H1 (cell line): ENCODE data around the gene HSPD1. TPM values are rescaled to one million over a fixed set of nuclear protein-coding genes. Genes with fewer than 3 reads are reported as not detected.

Experiments used
- CTCF ChIA-PET: fragments of 300-600 bp; sonication (Branson Sonifier 250); formaldehyde crosslinking; loops from one replicate; lab custom pipeline; 2021; ENCODE audit not compliant: partially characterized antibody; lab: Charles Lee
- POLR2A ChIA-PET: fragments of 300-600 bp; sonication (Branson Sonifier 250); formaldehyde crosslinking; loops from one replicate; lab custom pipeline; 2021; ENCODE audit warnings: inconsistent platforms; ENCODE audit not compliant: partially characterized antibody; lab: Charles Lee
- DNase-seq, 2 experiments: peaks; one replicate each; pipeline versions ENCODE4 v3.0.0 to v3.0.0-alpha.2; 2010 to 2022; ENCODE audit warnings: low spot score in 2 of 2, low read depth in 1 of 2, mixed read lengths in 1 of 2
- FAIRE-seq: peaks from 2 replicates; lab custom pipeline; 2011; peaks lifted over from hg19 to GRCh38; lab: Jason Lieb, UNC
- H2AFZ ChIP-seq: 2 replicates; pipeline ENCODE4 v1.8.1; 2012; ENCODE audit warnings: low read length, inconsistent platforms
- H2AK5ac ChIP-seq: 2 replicates; pipeline ENCODE4 v1.6.1; 2013; ENCODE audit warnings: low read depth, low read length
- H2BK120ac ChIP-seq: replicated peaks from 2 replicates; pipeline ENCODE3; 2013; ENCODE audit warnings: low read depth, low read length, inconsistent platforms
- H2BK12ac ChIP-seq: 2 replicates; pipeline ENCODE4 v1.6.1; 2013; ENCODE audit warnings: low read depth, low read length
- H2BK15ac ChIP-seq: 2 replicates; pipeline ENCODE4 v1.6.1; 2013; ENCODE audit warnings: low read length
- H2BK20ac ChIP-seq: 2 replicates; pipeline ENCODE4 v1.6.1; 2013; ENCODE audit warnings: low read length
- H2BK5ac ChIP-seq: 2 replicates; pipeline ENCODE4 v1.6.1; 2013; ENCODE audit warnings: low read depth, low read length
- H3K14ac ChIP-seq: 2 replicates; pipeline ENCODE4 v1.6.1; 2013; ENCODE audit warnings: inconsistent platforms; ENCODE audit not compliant: insufficient read length
- H3K18ac ChIP-seq: 2 replicates; pipeline ENCODE4 v1.6.1; 2013; ENCODE audit warnings: low read length; ENCODE audit errors: extremely low read depth
- H3K23ac ChIP-seq: 2 replicates; pipeline ENCODE4 v1.6.1; 2013; ENCODE audit warnings: inconsistent platforms; ENCODE audit not compliant: insufficient read length
- H3K23me2 ChIP-seq: 2 replicates; pipeline ENCODE4 v1.6.1; 2013; ENCODE audit warnings: low read depth, low read length
- H3K27ac ChIP-seq: 2 replicates; pipeline ENCODE4 v1.6.1; 2011; ENCODE audit warnings: low read depth, low read length, inconsistent platforms
- H3K27me3 ChIP-seq, 4 experiments: replicated peaks in 1 of 4; 1 replicate in 1 of 4; 2 replicates in 3 of 4; pipeline versions ENCODE4 v1.6.1 to v1.8.1; 2011 to 2013; ENCODE audit warnings: low read length in 3 of 4, mild to moderate bottlenecking in 3 of 4, inconsistent platforms in 2 of 4, mixed read lengths in 2 of 4, moderate library complexity in 1 of 4; ENCODE audit not compliant: control insufficient read depth in 3 of 4, insufficient read depth in 3 of 4; ENCODE audit errors: extremely low read depth in 1 of 4
- H3K36me3 ChIP-seq, 4 experiments: 2 replicates each; pipeline versions ENCODE4 v1.6.1 to v1.8.1; 2011 to 2013; ENCODE audit warnings: mild to moderate bottlenecking in 4 of 4, low read length in 3 of 4, moderate library complexity in 2 of 4, control low read depth in 1 of 4, inconsistent platforms in 1 of 4; ENCODE audit not compliant: insufficient read depth in 4 of 4, control insufficient read depth in 2 of 4
- H3K4ac ChIP-seq: replicated peaks from 2 replicates; pipeline ENCODE3; 2013; ENCODE audit warnings: low read length, low read depth, mixed read lengths, inconsistent platforms; ENCODE audit not compliant: insufficient read length
- H3K4me1 ChIP-seq, 4 experiments: replicated peaks in 1 of 4; 1 replicate in 1 of 4; 2 replicates in 3 of 4; pipeline versions ENCODE4 v1.6.1 to v1.8.1; 2011 to 2013; ENCODE audit warnings: low read length in 3 of 4, inconsistent platforms in 2 of 4, mixed read lengths in 1 of 4; ENCODE audit not compliant: insufficient read depth in 4 of 4, control insufficient read depth in 3 of 4
- H3K4me2 ChIP-seq, 2 experiments: 2 replicates each; pipeline versions ENCODE4 v1.6.1 to v1.8.1; 2011 to 2013; ENCODE audit warnings: low read depth in 2 of 2, low read length in 2 of 2, control low read depth in 1 of 2, inconsistent platforms in 1 of 2, mild to moderate bottlenecking in 1 of 2; ENCODE audit not compliant: insufficient read depth in 1 of 2
- H3K4me3 ChIP-seq, 4 experiments: fragments of 200-600, 300-600 bp in 1 of 4; sonication (generic), shearing (Covaris generic), sonication (Bioruptor Twin) in 1 of 4; 2 replicates each; pipeline versions ENCODE4 v1.5.1 to v1.8.1; 2011 to 2016; ENCODE audit warnings: low read length in 4 of 4, low read depth in 3 of 4, control low read depth in 2 of 4, inconsistent platforms in 2 of 4, mild to moderate bottlenecking in 2 of 4, mixed read lengths in 1 of 4, moderate library complexity in 1 of 4; ENCODE audit not compliant: insufficient read depth in 2 of 4; ENCODE audit errors: extremely low read depth in 1 of 4
- H3K56ac ChIP-seq: replicated peaks from 2 replicates; pipeline ENCODE3; 2013; ENCODE audit warnings: low read depth, mild to moderate bottlenecking, mixed read lengths, low read length, inconsistent platforms; ENCODE audit not compliant: insufficient read length
- H3K79me1 ChIP-seq: 2 replicates; pipeline ENCODE4 v1.6.1; 2013; ENCODE audit warnings: low read depth, low read length, control low read depth
- H3K79me2 ChIP-seq, 2 experiments: 2 replicates each; pipeline versions ENCODE4 v1.6.1 to v1.8.1; 2012 to 2013; ENCODE audit warnings: low read length in 2 of 2, mild to moderate bottlenecking in 2 of 2, inconsistent platforms in 1 of 2; ENCODE audit not compliant: insufficient read depth in 2 of 2, control insufficient read depth in 1 of 2
- H3K9ac ChIP-seq, 4 experiments: replicated peaks in 1 of 4; 1 replicate in 1 of 4; 2 replicates in 3 of 4; pipeline versions ENCODE4 v1.6.1 to v1.8.1; 2011 to 2013; ENCODE audit warnings: low read depth in 3 of 4, low read length in 3 of 4, control low read depth in 2 of 4, mild to moderate bottlenecking in 2 of 4, moderate library complexity in 2 of 4, inconsistent platforms in 1 of 4; ENCODE audit errors: extremely low read depth in 1 of 4
- H3K9me3 ChIP-seq, 2 experiments: 2 replicates each; pipeline versions ENCODE4 v1.6.1 to v1.8.1; 2012 to 2013; ENCODE audit warnings: mild to moderate bottlenecking in 2 of 2, moderate library complexity in 2 of 2, control low read depth in 1 of 2, inconsistent platforms in 1 of 2, low read depth in 1 of 2, low read length in 1 of 2, mixed read lengths in 1 of 2; ENCODE audit not compliant: insufficient read depth in 2 of 2
- H4K20me1 ChIP-seq, 2 experiments: replicated peaks in 1 of 2; 2 replicates each; pipeline versions ENCODE3 to v1.8.1; 2011 to 2013; ENCODE audit warnings: inconsistent platforms in 2 of 2, low read length in 2 of 2, mild to moderate bottlenecking in 1 of 2; ENCODE audit not compliant: insufficient read depth in 2 of 2, control insufficient read depth in 1 of 2
- H4K5ac ChIP-seq: 2 replicates; pipeline ENCODE4 v1.6.1; 2013; ENCODE audit warnings: low read length, low read depth, mixed read lengths, inconsistent platforms; ENCODE audit not compliant: insufficient read length
- H4K8ac ChIP-seq: 2 replicates; pipeline ENCODE4 v1.8.0; 2013; ENCODE audit warnings: mild to moderate bottlenecking, moderate library complexity, low read length, inconsistent platforms; ENCODE audit not compliant: insufficient read depth; ENCODE audit errors: extremely low read depth
- H4K91ac ChIP-seq: replicated peaks from 2 replicates; pipeline ENCODE3; 2013; ENCODE audit warnings: low read length, mixed read lengths, inconsistent platforms; ENCODE audit not compliant: insufficient read length
- BRCA1 ChIP-seq: IDR thresholded peaks from 2 replicates; pipeline ENCODE4 v1.6.1; 2012; ENCODE audit warnings: low read depth, low read length, improper control_type of control experiment
- CEBPB ChIP-seq: IDR thresholded peaks from 2 replicates; pipeline ENCODE4 v1.6.1; 2012; ENCODE audit warnings: low read depth, low read length
- CREB1 ChIP-seq: IDR thresholded peaks from 2 replicates; pipeline ENCODE4 v1.6.1; 2012; ENCODE audit warnings: inconsistent platforms
- KDM4A ChIP-seq: IDR thresholded peaks from one replicate; pipeline ENCODE4 v1.7.1; 2012; ENCODE audit warnings: low read depth, mild to moderate bottlenecking, moderate library complexity, low read length, inconsistent platforms; ENCODE audit not compliant: severe bottlenecking
- NRF1 ChIP-seq: IDR thresholded peaks from 2 replicates; pipeline ENCODE4 v1.6.1; 2011; ENCODE audit warnings: mild to moderate bottlenecking, low read depth, low read length, improper control_type of control experiment
- WGBS, 2 experiments: shearing (Covaris generic) in 1 of 2; methylation state at CpG; one replicate each; pipeline versions ENCODE4 v1.1.6 to v1.1.7; 2013 to 2015; ENCODE audit warnings: low lambda C conversion rate in 2 of 2, mixed read lengths in 2 of 2, inconsistent platforms in 1 of 2, low coverage in 1 of 2, missing lambda C conversion rate in 1 of 2; ENCODE audit not compliant: insufficient replicate concordance in 2 of 2, insufficient coverage in 1 of 2, insufficient read length in 1 of 2; ENCODE audit errors: extremely low coverage in 1 of 2, missing lambda C conversion rate in 1 of 2; 5-methylcytosine and 5-hydroxymethylcytosine counted together
- polyA plus RNA-seq, 7 experiments: library from polyadenylated mRNA; depleted of rRNA in 3 of 7; stranded (reverse) in 5 of 7; unstranded in 2 of 7; fragments of >200 nt in 5 of 7; fragments of 200-250 nt in 2 of 7; gene quantifications; 1 replicate in 5 of 7; 2 replicates in 1 of 7; 4 replicates in 1 of 7; pipeline versions ENCODE4 v1.2.1 to v1.2.3, GENCODE V29; 2011 to 2013; ENCODE audit warnings: missing spikeins in 2 of 7, mixed read lengths in 2 of 7
- total RNA-seq: library from RNA; stranded (reverse); fragmentation: NEBNext Ultra II Directional; extraction: Animal tissue kit (Norgen Biotek cat#: 25700); gene quantifications from 2 replicates; pipeline ENCODE4 v1.2.1, GENCODE V29; 2021
- TF ChIP-seq, protein P1 (sequence below): IDR thresholded peaks from 2 replicates; pipeline ENCODE4 v1.6.1; 2011; ENCODE audit warnings: low read length, improper control_type of control experiment

The HSPD1 gene
- total and polyA plus RNA-seq, 2 of the 8 experiments (the other 6 are each of a cell fraction or from before 2014, with no cell fraction given): 221 to 1,108 TPM

DNA sequence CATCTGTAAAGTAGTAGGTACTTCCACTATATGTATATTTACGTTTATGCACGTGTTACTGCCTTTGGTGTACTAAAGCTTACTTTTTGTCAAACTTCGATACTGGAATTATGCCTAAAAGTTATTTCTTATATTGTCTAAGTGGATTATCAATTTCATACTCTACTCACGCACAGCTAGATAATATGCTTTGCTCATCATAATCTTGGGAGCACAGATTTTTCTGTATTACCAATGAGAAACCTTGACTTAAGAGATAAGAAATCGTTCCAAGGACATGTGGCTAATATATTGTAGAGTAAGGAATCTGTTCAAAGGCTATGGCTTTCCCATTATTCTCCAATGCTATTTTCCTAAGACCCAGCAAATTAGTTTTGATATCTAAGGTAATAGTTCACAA, 7.0 kb upstream of the HSPD1 start:
- Histone ChIP-seq H3K27ac (no peak overlapping the region), H2BK15ac (no peak overlapping the region), H3K79me2 (peaks cover 7 to 31% of the 10 kb centered on the region in 2 experiments), H3K56ac (no peak overlapping the region), H3K4ac (no peak overlapping the region), H3K27me3 (no peaks in the 10 kb centered on the region), H3K4me1 (peaks cover 0 to 3% (median under 1%) of the 10 kb centered on the region in 4 experiments; a peak in 4 of 7 replicates), H3K23ac (no peak overlapping the region), H2BK5ac (no peak overlapping the region), H2BK20ac (no peak overlapping the region), H3K4me3 (no peak overlapping the region), H4K8ac (no peak overlapping the region), H4K5ac (no peak overlapping the region), H2AK5ac (no peak overlapping the region), H3K79me1 (no peaks in the 10 kb centered on the region), H2AFZ (no peak overlapping the region), H3K4me2 (no peak overlapping the region), H4K91ac (no peak overlapping the region), H3K9ac (no peak overlapping the region), H3K9me3 (no peaks in the 10 kb centered on the region), H4K20me1 (peaks cover 0 to 4% of the 10 kb centered on the region in 2 experiments), H3K23me2 (no peaks in the 10 kb centered on the region), H3K18ac (no peak overlapping the region), H3K36me3 (peaks cover 6 to 36% (median 16%) of the 10 kb centered on the region in 4 experiments; a peak in 7 of 8 replicates), H2BK12ac (no peak overlapping the region), H2BK120ac (no peak overlapping the region), H3K14ac (no peak overlapping the region)
- FAIRE-seq (no peak), DNase-seq (no peak)
- POLR2A ChIA-PET: interaction anchor here (1.0 to 15.2 kb wide), 4 partner anchors 9 to 38 kb away, joined by 3 to 270 read pairs (median 38); partner anchors contain the start of genes HSPD1, HSPE1 and MOB4
- TF ChIP-seq KDM4A (no peak), BRCA1 (no peak), CEBPB (no peak), CREB1 (no peak), NRF1 (no peak)
- TF ChIP-seq, protein P1, sequence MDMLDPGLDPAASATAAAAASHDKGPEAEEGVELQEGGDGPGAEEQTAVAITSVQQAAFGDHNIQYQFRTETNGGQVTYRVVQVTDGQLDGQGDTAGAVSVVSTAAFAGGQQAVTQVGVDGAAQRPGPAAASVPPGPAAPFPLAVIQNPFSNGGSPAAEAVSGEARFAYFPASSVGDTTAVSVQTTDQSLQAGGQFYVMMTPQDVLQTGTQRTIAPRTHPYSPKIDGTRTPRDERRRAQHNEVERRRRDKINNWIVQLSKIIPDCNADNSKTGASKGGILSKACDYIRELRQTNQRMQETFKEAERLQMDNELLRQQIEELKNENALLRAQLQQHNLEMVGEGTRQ: no peak
- CTCF ChIA-PET: interaction anchor here (0.6 to 0.9 kb wide), 2 partner anchors 69 to 146 kb away, joined by 3 to 5 read pairs; no protein-coding TSS in a partner anchor
- 96% methylated on average over 5 of the region's 5 CpGs; no CpG with 5 or more reads in 1 of the 2 experiments for WGBS, 2 experiments
